SH-SY5Y (cell line): Measurements from ENCODE around the gene SLC12A3.

Source experiments
- GATA2 ChIP-seq: IDR thresholded peaks from 2 replicates; pipeline ENCODE4 v1.6.1; 2011; ENCODE audit warnings: mild to moderate bottlenecking, low read depth, low read length
- GATA3 ChIP-seq: IDR thresholded peaks from 2 replicates; pipeline ENCODE4 v1.6.1; 2011; ENCODE audit warnings: low read depth, mild to moderate bottlenecking, low read length, moderate library complexity

GRCh38 chr16:56941856-56942331 is 76.9 kb downstream of the SLC12A3 start:
- TF ChIP-seq GATA2 (no peak), GATA3 (no peak)
